GM15510 (cell line): ENCODE results near the gene CCDC97.

Experiments
- POLR2A ChIP-seq: IDR thresholded peaks from 3 replicates; pipeline ENCODE4 v1.6.1; 2011; ENCODE audit warnings: borderline replicate concordance; ENCODE audit not compliant: insufficient read length; ENCODE audit errors: extremely low read depth

The CCDC97 gene

GRCh38 chr19:41323430-41324125 lies 13.6 kb downstream of the CCDC97 start:
- no peak for TF ChIP-seq POLR2A

GRCh38 chr19:41324231-41324702 lies 14.3 kb downstream of the CCDC97 start:
- TF ChIP-seq POLR2A, result peak; percentile 21

- TF ChIP-seq POLR2A, result peak; percentile 20
Measured at GRCh38 chr19:41324921-41325639, 15.1 kb downstream of the CCDC97 start.

GRCh38 chr19:41325640-41325946 lies 15.6 kb downstream of the CCDC97 start:
- TF ChIP-seq POLR2A, result no peak

- no peak for TF ChIP-seq POLR2A
Measured at GRCh38 chr19:41325947-41326706, 16.2 kb downstream of the CCDC97 start.

- peak; percentile 48 for TF ChIP-seq POLR2A
Measured at GRCh38 chr19:41327076-41327575, 17.2 kb downstream of the CCDC97 start.

GRCh38 chr19:41327576-41328156 lies 17.7 kb downstream of the CCDC97 start:
- TF ChIP-seq POLR2A, result peak; percentile 34

GRCh38 chr19:41328157-41328841 lies 18.3 kb downstream of the CCDC97 start:
- no peak for TF ChIP-seq POLR2A

- TF ChIP-seq POLR2A, result no peak
Measured at GRCh38 chr19:41328842-41329225, 18.9 kb downstream of the CCDC97 start.

GRCh38 chr19:41330481-41330880 lies 20.5 kb downstream of the CCDC97 start:
- TF ChIP-seq POLR2A, result no peak

GRCh38 chr19:41330946-41331678 lies 21.1 kb downstream of the CCDC97 start:
- no peak for TF ChIP-seq POLR2A

- TF ChIP-seq POLR2A, result no peak
Measured at GRCh38 chr19:41332000-41332399, 22.0 kb downstream of the CCDC97 start.

GRCh38 chr19:41332468-41332867 lies 22.5 kb downstream of the CCDC97 start:
- TF ChIP-seq POLR2A, result no peak

GRCh38 chr19:41334793-41335192 lies 24.8 kb downstream of the CCDC97 start:
- no peak for TF ChIP-seq POLR2A

- TF ChIP-seq POLR2A, result no peak
Measured at GRCh38 chr19:41335467-41335866, 25.5 kb downstream of the CCDC97 start.

GRCh38 chr19:41339936-41340335 lies 30.0 kb downstream of the CCDC97 start:
- no peak for TF ChIP-seq POLR2A
